Central memory CD8-positive, alpha-beta T cell (primary cell): ENCODE results near the gene ZNF474.

Source experiments
- ATAC-seq: fragments of 150-1000 bp; cut with Tn5 transposase; replicated peaks from 2 replicates; pipeline ENCODE4 v1.10.0; 2022; ENCODE audit warnings: mild to moderate bottlenecking, moderate FRiP score, moderate number of reproducible peaks; ENCODE audit not compliant: poor library complexity, severe bottlenecking; ENCODE audit errors: extremely low read depth
- DNase-seq, 2 donors: peaks; one replicate each; pipeline ENCODE4 v3.0.0; 2021; ENCODE audit warnings: low spot score in 2 of 2
- H3K27ac Mint-ChIP-seq: one replicate; pipeline ENCODE4 v1.8.0; 2022; ENCODE audit warnings: low read depth, mild to moderate bottlenecking, moderate library complexity, mixed read lengths
- H3K27me3 Mint-ChIP-seq: one replicate; pipeline ENCODE4 v1.8.0; 2022; ENCODE audit warnings: mixed read lengths
- H3K36me3 Mint-ChIP-seq: one replicate; pipeline ENCODE4 v1.8.0; 2022; ENCODE audit warnings: mild to moderate bottlenecking, moderate library complexity, mixed read lengths; ENCODE audit not compliant: insufficient read depth
- H3K4me1 Mint-ChIP-seq: one replicate; pipeline ENCODE4 v1.8.0; 2022; ENCODE audit warnings: mixed read lengths
- H3K4me3 Mint-ChIP-seq: one replicate; pipeline ENCODE4 v1.8.0; 2022; ENCODE audit warnings: mild to moderate bottlenecking, moderate library complexity, mixed read lengths
- H3K9me3 Mint-ChIP-seq: one replicate; pipeline ENCODE4 v1.8.0; 2022; ENCODE audit warnings: mixed read lengths

Gene ZNF474

DNA sequence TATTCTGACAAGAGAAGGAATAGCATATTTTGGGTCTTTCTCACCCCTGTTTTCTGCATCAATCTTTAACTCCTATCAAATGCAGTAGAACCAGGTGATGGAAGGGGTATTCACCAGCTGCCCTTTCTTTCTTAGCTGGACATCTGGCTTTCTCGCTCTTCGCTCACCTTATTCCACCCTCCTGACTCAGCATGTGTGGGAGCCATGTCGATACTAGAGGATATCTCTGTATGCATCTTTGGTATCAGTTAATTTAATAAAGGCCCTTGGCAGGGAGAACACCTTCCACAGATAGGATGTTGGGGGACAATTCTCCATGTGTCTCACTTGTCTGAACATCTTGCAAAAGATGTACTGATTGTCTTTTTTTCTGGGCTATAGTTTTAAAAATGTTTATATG, 71.5 kb downstream of the ZNF474 start:
- no peaks in the 10 kb centered on the region for H3K36me3 Mint-ChIP-seq
- no peak for ATAC-seq
- H3K27me3 Mint-ChIP-seq, result no peaks in the 10 kb centered on the region
- H3K4me1 Mint-ChIP-seq, result no peaks in the 10 kb centered on the region
- DNase-seq, result no peak
- H3K27ac Mint-ChIP-seq, result no peak overlapping the region
- H3K9me3 Mint-ChIP-seq, result peaks cover 5% of the 10 kb centered on the region
- no peak overlapping the region for H3K4me3 Mint-ChIP-seq

DNA sequence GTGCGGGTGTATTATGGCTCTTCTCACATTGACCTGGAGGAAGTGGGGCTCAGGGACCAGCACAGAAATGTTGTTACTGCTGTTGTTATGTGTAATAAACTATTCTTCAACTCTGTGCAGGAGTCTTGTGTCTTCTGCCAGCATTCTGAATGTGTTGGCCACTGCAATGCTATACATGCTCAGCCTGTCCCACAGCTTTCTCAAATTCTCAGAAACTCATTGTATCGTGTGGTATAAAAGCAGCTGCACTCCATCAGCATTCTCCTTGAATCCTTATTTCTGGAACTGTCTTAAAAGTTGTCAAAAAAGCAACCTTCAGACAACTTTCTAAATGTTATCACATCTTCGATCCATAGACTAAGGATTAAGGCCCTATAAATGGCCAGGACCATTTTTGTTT, 72.0 kb downstream of the ZNF474 start:
- DNase-seq (no peak), ATAC-seq (no peak)
- no peaks in the 10 kb centered on the region for H3K36me3 Mint-ChIP-seq
- H3K27ac Mint-ChIP-seq, result no peak overlapping the region
- H3K9me3 Mint-ChIP-seq, result peaks cover 5% of the 10 kb centered on the region
- no peak overlapping the region for H3K4me3 Mint-ChIP-seq
- no peaks in the 10 kb centered on the region for H3K4me1 Mint-ChIP-seq
- no peaks in the 10 kb centered on the region for H3K27me3 Mint-ChIP-seq

DNA sequence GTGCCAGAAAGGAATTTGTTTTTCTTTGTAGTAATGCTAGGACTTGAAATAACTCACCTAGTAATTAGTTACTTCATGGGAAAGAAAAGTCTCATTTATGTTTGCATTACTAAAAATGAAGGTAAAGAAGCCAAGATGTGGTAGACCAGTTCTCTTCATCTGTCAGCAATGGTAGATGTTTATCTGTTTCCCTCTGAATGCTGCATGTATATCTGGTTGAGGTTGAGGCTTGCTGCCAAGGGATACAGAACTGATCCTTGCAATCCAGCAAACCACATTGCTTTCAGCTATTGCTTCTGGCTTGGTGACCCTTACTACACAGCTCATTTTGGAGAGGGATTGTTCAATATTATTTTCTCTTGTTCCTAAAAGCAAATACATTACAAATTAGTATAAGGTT, 73.6 kb downstream of the ZNF474 start:
- Mint-ChIP-seq H3K9me3 (peaks cover 10% of the 10 kb centered on the region), H3K36me3 (no peaks in the 10 kb centered on the region), H3K4me3 (no peak overlapping the region), H3K27ac (no peak overlapping the region), H3K27me3 (no peaks in the 10 kb centered on the region), H3K4me1 (no peaks in the 10 kb centered on the region)
- ATAC-seq, result no peak
- no peak for DNase-seq
